HG02840 (cell line): ENCODE results near the gene KIAA0930.
A peak's percentile ranks its signal among the peaks of the same experiment; 100 is the strongest.

Source experiments
- ATAC-seq: cut with Tn5 transposase; IDR thresholded peaks from one replicate; pipeline ENCODE4 v1.9.1; 2021; ENCODE audit warnings: mild to moderate bottlenecking, moderate library complexity, moderate number of reproducible peaks; ENCODE audit not compliant: unreplicated experiment, low FRiP score

The KIAA0930 gene

GRCh38 chr22:45185718-45186514 is 54.8 kb downstream of the KIAA0930 start:
- ATAC-seq, result no peak

GRCh38 chr22:45183974-45184373 is 56.7 kb downstream of the KIAA0930 start:
- no peak for ATAC-seq

- ATAC-seq, result no peak
Measured at GRCh38 chr22:45181766-45182165, 58.9 kb downstream of the KIAA0930 start.

- no peak for ATAC-seq
Measured at GRCh38 chr22:45181240-45181639, 59.5 kb downstream of the KIAA0930 start.

- no peak for ATAC-seq
Measured at GRCh38 chr22:45180146-45180679, 60.5 kb downstream of the KIAA0930 start.

- ATAC-seq, result no peak
Measured at GRCh38 chr22:45179276-45180049, 61.2 kb downstream of the KIAA0930 start.

GRCh38 chr22:45172881-45173585 is 67.7 kb downstream of the KIAA0930 start:
- no peak for ATAC-seq

- no peak for ATAC-seq
Measured at GRCh38 chr22:45171830-45172229, 68.9 kb downstream of the KIAA0930 start.

- ATAC-seq, result no peak
Measured at GRCh38 chr22:45169591-45170466, 70.9 kb downstream of the KIAA0930 start.

- ATAC-seq, result no peak
Measured at GRCh38 chr22:45166932-45167331, 73.8 kb downstream of the KIAA0930 start.

GRCh38 chr22:45164270-45165088 is 76.2 kb downstream of the KIAA0930 start:
- peak; percentile 29 for ATAC-seq

- peak; percentile 84 for ATAC-seq
Measured at GRCh38 chr22:45163451-45164269, 77.0 kb downstream of the KIAA0930 start, which contains the start of gene NUP50. NUP50 (plus strand) TSS chr22:45163925; CDS start chr22:45168178, 4,253 bp downstream.

GRCh38 chr22:45163099-45163450 is 77.6 kb downstream of the KIAA0930 start:
- no peak for ATAC-seq

- ATAC-seq, result no peak
Measured at GRCh38 chr22:45162531-45162930, 78.2 kb downstream of the KIAA0930 start.

GRCh38 chr22:45159652-45160462 is 80.8 kb downstream of the KIAA0930 start:
- no peak for ATAC-seq

GRCh38 chr22:45157907-45158306 is 82.8 kb downstream of the KIAA0930 start:
- ATAC-seq, result no peak
